IMR-90 (cell line): ENCODE measurements around the gene STOM.

Experiments used
- CEBPB ChIP-seq: IDR thresholded peaks from 2 replicates; pipeline ENCODE4 v1.6.1; 2012; ENCODE audit warnings: low read depth, low read length, improper control_type of control experiment
- CHD1 ChIP-seq: IDR thresholded peaks from 2 replicates; pipeline ENCODE4 v1.6.1; 2012; ENCODE audit warnings: low read depth, low read length, improper control_type of control experiment
- MAZ ChIP-seq: IDR thresholded peaks from 2 replicates; pipeline ENCODE4 v1.6.1; 2012; ENCODE audit warnings: low read depth, mild to moderate bottlenecking, low read length, improper control_type of control experiment, moderate library complexity, borderline replicate concordance
- MXI1 ChIP-seq: IDR thresholded peaks from 2 replicates; pipeline ENCODE4 v1.6.1; 2012; ENCODE audit warnings: low read depth, mild to moderate bottlenecking, low read length, moderate library complexity, borderline replicate concordance
- POLR2A ChIP-seq: IDR thresholded peaks from 2 replicates; pipeline ENCODE4 v1.6.1; 2012; ENCODE audit warnings: mild to moderate bottlenecking, low read depth, low read length
- RAD21 ChIP-seq: IDR thresholded peaks from 2 replicates; pipeline ENCODE4 v1.6.1; 2012; ENCODE audit warnings: low read length, improper control_type of control experiment
- RCOR1 ChIP-seq: IDR thresholded peaks from 2 replicates; pipeline ENCODE4 v1.6.1; 2012; ENCODE audit warnings: mild to moderate bottlenecking, low read length, improper control_type of control experiment; ENCODE audit not compliant: insufficient replicate concordance
- RFX5 ChIP-seq: IDR thresholded peaks from 2 replicates; pipeline ENCODE4 v1.8.0; 2012; ENCODE audit warnings: low read depth, mild to moderate bottlenecking, low read length, moderate library complexity
- SMC3 ChIP-seq: fragments of 150-350 bp; IDR thresholded peaks from 2 replicates; pipeline ENCODE4 v1.6.1; 2016; ENCODE audit warnings: low read depth, mild to moderate bottlenecking, antibody characterized with exemption, low read length, moderate library complexity
- TF ChIP-seq, protein P1 (sequence below): conservative IDR thresholded peaks from 2 replicates; pipeline ENCODE4 v1.5.1; 2012; ENCODE audit warnings: mild to moderate bottlenecking, low read depth, low read length, improper control_type of control experiment
- TF ChIP-seq, protein P2 (sequence below): fragments of 150-350 bp; IDR thresholded peaks from 2 replicates; pipeline ENCODE4 v1.6.1; 2016; ENCODE audit warnings: low read depth, mild to moderate bottlenecking, low read length, moderate library complexity, borderline replicate concordance
- TF ChIP-seq, protein P3 (sequence below): fragments of 150-350 bp; IDR thresholded peaks from 2 replicates; pipeline ENCODE4 v1.6.1; 2017; ENCODE audit warnings: mild to moderate bottlenecking, antibody characterized with exemption, low read length, low read depth

DNA sequence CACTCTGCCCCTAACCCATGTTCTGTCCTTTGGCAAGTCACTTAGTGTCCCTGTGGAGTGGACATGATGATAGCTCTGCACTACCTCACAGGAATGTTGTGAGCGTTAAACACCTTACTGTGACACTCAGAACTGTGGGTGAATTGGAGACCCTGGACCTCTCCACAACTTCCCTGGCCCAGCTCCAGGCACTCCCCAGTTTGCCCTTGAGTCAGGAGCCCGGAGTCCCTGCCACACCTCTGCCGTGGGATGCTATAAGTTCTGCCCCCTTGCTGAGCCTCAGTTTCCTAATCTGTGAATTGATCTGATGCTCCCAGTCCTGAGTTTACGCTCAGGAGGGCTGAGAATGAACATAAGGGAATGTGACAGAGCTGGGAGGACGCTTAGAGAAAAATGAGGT, 67.7 kb downstream of the STOM start:
- no peak for TF ChIP-seq SMC3
- TF ChIP-seq, protein P1, sequence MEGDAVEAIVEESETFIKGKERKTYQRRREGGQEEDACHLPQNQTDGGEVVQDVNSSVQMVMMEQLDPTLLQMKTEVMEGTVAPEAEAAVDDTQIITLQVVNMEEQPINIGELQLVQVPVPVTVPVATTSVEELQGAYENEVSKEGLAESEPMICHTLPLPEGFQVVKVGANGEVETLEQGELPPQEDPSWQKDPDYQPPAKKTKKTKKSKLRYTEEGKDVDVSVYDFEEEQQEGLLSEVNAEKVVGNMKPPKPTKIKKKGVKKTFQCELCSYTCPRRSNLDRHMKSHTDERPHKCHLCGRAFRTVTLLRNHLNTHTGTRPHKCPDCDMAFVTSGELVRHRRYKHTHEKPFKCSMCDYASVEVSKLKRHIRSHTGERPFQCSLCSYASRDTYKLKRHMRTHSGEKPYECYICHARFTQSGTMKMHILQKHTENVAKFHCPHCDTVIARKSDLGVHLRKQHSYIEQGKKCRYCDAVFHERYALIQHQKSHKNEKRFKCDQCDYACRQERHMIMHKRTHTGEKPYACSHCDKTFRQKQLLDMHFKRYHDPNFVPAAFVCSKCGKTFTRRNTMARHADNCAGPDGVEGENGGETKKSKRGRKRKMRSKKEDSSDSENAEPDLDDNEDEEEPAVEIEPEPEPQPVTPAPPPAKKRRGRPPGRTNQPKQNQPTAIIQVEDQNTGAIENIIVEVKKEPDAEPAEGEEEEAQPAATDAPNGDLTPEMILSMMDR: no peak
- no peak for TF ChIP-seq POLR2A
- TF ChIP-seq RAD21: no peak
- TF ChIP-seq CEBPB: no peak
- TF ChIP-seq RCOR1: no peak
- no peak for TF ChIP-seq MAZ
- TF ChIP-seq, protein P2, sequence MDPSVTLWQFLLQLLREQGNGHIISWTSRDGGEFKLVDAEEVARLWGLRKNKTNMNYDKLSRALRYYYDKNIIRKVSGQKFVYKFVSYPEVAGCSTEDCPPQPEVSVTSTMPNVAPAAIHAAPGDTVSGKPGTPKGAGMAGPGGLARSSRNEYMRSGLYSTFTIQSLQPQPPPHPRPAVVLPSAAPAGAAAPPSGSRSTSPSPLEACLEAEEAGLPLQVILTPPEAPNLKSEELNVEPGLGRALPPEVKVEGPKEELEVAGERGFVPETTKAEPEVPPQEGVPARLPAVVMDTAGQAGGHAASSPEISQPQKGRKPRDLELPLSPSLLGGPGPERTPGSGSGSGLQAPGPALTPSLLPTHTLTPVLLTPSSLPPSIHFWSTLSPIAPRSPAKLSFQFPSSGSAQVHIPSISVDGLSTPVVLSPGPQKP: no peak
- TF ChIP-seq, protein P3, sequence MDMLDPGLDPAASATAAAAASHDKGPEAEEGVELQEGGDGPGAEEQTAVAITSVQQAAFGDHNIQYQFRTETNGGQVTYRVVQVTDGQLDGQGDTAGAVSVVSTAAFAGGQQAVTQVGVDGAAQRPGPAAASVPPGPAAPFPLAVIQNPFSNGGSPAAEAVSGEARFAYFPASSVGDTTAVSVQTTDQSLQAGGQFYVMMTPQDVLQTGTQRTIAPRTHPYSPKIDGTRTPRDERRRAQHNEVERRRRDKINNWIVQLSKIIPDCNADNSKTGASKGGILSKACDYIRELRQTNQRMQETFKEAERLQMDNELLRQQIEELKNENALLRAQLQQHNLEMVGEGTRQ: no peak
- TF ChIP-seq MXI1: no peak
- no peak for TF ChIP-seq CHD1
- TF ChIP-seq RFX5: no peak
